Measurements from ENCODE around the gene USP20.

Gene USP20

DNA sequence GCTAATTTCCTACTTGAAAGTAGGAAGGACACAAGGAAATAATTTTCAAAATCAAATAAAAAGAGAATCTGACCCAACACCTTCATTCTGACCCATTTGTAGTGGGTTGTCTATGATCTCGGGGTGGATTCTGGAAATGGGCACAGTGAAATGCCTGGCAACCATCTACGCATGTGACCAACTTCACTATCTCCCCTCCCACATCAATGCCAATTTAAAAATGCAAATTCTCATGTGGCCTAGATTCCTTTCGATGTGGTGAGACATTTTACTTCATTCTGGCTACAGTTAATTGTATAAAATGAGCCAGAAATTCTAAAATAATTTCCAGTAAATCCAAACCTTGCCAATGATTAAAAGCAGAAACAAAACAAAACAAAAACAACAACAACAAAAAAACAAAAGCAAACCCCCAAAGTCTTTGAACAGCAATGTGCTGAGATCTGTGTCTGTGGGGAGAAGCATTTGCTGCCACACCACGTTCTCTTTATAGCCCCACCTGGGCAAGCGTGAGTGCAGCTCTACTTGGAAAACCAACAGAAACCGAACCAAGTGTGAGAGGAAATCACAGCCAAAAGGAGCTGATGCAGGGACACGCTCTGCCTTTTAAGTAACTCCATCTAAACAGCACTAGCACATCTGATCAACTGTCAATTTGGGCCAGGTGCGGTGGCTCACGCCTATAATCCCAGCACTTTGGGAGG is 59.0 kb downstream of the USP20 start:
- DNase-seq = peak; percentile 53

DNA sequence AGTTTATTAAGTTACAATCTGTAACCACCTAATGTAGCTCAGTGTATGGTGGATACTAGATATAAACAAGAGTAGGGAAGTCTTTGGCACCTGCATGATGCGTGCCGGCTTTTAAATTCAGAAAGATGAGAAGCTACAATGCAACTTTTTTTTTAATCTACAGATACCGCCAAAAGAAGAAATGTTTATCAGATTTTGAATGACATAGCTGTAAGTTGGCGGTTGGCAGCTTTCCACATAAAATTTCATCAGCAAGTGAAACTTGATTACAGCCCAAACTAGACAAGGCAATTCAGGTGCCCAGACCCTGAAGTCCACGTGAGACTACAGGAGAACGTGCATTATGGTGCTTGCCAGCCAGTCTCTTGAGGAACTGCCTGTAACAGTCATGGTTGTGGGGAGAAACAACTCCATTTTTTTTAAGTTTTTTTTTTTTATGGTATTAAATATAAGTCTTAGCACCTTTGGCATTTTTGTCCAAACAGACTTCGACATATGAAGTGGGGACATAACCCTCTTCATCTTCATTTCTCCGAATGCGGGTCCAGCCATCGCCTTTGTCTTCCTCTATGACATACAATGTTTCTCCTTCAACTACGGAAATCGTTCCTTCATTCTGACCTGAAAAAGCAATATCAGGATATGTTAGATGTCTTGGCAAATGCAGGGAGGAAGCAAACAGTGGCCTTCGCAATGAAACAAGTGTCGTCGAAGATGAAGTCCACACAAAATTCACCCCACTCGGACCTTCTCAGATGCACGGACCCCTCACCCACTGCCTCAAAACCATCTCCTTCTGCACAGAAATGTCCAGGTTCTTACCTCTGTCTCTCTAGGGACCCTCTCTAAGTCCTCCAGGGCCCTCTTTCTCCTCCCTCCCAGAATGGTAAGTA is 60.4 kb downstream of the USP20 start:
- DNase-seq = peak; percentile 54

DNA sequence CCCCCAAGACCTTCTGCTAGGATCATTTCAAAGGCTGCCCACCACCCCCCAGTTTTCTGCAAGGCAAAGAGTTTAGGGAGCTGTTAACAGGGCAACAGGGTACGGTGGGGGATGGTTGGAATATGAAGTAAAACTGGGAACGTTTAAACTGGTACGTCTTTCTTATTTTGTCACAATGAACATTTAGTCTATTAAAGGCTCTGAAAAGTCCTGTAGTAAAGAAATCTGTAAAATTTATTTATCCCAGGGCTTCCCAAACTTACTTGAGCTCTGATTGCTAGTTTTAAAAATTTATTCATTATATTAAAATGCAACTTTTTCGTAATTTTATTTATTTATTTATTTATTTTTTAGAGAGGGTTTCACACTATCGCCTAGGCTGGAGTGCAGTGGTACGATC is 62.0 kb downstream of the USP20 start:
- no peak for DNase-seq

DNA sequence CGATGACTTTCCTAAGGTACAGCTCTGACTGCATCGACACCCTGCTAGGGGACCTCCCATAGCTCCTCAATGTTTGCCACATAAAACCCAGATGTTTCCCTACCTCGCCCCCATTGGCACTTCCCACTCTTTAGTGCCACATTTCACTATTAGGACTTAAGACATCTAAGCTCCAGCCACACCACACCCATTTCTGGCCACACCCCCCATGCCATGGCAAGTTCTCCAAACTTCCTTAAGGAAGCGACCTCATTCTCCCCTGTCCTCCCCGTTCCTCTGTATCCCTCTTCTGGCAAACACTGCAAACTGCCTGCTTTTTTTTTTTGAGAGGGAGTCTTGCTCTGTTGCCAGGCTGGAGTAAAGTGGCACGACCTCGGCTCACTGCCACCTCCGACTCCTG is 62.9 kb downstream of the USP20 start:
- no peak for DNase-seq

DNA sequence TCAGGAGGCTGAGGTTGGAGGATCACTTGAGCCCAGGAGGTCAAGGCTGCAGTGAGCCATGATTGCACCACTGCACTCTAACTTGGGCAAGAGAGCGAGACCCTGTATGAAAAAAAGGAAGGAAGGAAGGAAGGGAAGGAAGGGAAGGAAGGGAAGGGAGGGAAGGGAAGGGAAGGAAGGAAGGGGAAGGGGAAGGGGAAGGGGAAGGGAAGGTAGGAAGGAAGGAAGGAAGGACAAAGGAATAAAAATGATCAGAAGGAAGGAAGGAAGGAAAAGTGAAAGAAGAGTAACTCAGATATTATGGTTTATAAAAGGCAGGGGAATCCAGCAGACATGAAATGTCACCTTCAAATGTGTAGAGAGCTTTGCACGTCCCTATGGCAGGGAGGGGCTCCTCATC is 64.4 kb downstream of the USP20 start:
- DNase-seq = no peak

DNA sequence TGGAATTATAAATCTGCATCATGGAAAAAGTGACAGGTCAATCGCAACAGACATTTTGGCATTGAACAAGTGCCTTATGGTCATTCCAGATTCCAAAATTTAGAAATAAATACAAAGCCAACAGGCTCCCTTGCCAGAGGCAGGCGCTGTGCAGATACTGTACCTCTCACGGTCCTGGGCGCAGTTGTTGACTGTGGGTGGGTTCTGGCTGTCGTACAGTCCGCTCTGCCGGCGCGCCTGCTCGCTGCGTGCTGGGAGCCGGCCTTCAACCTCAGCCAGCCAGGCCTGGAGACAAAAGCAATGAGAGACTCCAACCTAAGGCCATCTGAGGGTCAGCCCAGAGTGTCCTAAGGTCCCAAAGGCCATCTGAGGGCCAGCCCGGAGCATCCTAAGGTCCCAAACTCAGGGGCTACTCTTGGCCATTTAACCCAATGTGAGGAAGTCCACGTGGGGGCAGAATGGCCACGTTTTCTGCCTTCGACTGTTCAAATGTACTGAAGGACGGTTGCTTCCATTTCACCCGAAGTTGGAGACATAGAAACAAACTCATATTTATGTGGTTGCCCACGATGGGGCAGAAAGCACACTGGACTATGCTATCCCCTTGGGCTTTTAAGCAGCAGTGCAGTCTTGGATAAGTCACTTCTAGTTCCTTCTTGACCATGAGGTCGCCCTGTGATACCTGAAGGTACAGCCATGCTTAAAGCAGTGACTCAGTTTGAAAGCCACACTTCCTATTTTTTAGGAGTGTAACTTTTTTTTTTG is 65.2 kb downstream of the USP20 start:
- DNase-seq = no peak

DNA sequence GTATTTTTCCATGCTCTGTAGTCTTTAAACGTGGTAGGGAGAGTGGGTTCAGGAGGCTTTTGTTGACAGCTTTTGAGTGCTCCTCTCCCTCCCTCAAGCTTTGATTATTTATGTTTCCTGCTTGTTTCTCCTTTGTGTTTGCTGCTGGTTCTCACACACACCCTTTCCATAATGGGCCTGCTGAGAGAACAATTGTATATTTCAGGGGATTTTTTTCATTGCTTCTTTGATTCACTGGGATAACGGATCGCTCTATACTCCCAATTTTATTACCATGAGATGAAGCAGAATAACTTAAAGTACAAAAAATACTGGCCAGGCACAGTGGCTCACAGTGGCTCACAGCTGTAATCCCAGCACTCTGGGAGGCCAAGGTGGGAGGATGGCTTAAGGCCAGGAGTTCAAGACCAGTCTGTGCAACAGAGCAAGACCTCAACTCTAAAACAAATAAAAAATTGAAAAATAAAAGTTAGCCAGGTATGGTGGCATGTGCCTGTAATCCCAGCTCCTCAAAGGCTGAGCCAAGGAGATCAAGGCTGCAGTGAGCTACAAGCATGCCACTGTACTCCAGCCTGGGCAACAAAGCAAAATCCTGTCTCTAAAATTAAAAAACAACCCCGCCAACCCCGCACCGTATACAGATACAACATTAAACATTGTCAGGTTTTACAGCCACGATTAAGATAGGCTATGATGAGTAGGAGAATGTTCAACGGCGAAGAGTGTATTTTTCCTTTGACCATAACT is 66.9 kb downstream of the USP20 start:
- no peak for DNase-seq

DNA sequence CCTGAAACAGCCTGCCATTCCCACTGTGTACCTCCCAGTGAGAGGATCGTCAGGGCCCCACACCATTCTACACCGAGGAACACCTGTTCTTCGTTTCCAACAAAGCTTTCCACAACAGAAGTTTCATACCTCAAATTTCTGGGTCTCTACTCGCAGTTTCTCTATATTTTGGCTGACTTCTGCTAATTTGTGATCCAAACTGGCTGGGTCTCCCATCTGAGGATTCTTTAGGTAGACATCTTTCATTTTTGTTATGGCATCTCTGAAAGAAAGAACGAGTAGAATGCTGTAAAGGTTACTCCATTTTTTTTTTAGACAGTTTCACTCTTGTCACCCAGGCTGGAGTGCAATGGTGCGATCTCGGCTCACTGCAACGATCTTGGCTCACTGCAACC is 67.5 kb downstream of the USP20 start:
- no peak for DNase-seq

DNA sequence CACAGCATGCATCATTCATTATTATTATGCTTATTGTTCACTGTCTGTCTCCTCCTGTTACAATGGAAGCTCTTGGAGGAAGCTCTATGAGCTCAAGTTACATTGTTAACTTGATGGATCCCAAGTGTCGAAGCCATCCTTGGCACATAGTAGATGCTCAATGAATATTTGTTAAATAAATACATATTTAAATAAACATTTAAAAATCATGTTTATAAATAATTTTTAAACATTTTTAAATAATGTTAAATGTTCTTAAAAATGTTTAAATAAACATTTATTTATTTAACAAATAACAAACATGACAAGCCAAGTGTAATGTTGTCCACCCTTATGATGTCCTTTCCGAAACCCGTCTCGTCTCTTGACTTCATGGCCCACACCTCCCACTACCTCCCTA is 69.5 kb downstream of the USP20 start:
- DNase-seq = no peak

DNA sequence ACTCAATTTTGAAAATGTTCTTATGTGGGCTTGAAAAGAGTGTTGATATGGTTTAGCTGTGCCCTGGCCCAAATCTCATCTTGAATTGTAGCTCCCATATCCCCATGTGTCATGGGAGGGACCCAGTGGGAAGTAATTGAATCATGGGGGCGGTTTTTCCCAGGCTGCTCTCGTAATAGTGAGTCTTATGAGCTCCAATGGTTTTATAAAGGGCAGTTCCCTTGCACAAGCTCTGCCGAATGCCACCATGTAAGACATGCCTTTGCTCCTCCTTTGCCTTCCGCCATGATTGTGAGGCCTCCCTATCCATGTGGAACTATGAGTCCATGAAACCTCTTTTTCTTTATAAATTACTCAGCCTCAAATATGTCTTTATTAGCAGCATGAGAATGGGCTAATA is 71.0 kb downstream of the USP20 start:
- no peak for DNase-seq

DNA sequence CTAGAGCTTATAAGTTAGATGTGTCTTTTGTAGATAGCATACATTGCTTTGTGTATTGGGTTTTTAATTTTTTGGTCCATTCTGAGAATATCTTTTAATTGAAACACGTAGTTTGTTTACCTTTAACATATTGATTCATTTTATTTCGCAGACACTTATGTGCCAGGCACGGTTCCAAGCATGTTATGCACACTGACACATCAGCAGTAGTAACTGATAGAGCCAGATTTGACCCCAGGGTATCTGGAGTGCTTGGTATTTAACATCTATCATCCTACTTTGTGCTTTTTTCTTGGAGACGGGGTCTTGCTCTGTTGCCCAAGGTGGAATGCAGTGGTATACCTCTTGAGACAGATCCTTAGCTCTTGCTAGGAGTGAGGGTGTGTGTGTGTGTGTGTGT is 71.9 kb downstream of the USP20 start:
- DNase-seq = no peak

DNA sequence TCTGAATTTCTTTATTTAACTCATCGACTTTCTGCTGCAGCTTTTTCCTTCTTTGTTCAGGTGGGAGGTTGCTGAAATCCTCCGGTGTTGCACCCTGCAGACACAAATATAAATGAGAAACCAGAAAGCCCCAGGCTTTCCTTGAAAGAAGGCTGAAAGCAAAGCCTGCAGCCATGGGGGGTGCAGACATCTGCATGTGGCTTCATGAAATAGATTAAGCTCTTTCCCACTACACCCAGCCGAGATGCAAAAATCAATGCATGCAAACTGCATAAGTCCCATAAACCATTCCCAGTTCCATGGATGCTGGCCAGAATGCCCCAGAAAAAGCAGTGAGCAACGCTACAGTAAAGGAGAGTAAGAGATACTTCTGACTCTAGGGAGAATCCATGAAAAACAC is 73.6 kb downstream of the USP20 start:
- no peak for DNase-seq

DNA sequence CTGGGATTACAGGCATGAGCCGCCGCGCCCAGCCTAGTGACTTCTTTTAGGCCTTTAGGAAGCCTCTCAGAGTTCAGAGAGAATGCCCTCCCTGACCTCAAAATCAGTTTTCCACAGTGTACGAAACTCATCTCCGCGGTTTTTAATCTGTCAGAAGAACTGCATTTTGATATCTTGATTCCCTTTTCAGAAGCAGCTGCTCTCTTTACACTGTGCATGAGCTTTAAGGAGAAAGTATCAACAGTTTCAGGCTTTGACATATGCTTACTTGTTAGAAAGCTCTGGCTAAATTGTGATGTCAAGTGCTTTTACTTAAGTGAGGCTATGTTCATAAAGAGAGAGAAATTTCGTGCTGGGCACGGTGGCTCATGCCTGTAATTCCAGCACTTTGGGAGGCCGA is 74.6 kb downstream of the USP20 start:
- DNase-seq = no peak

DNA sequence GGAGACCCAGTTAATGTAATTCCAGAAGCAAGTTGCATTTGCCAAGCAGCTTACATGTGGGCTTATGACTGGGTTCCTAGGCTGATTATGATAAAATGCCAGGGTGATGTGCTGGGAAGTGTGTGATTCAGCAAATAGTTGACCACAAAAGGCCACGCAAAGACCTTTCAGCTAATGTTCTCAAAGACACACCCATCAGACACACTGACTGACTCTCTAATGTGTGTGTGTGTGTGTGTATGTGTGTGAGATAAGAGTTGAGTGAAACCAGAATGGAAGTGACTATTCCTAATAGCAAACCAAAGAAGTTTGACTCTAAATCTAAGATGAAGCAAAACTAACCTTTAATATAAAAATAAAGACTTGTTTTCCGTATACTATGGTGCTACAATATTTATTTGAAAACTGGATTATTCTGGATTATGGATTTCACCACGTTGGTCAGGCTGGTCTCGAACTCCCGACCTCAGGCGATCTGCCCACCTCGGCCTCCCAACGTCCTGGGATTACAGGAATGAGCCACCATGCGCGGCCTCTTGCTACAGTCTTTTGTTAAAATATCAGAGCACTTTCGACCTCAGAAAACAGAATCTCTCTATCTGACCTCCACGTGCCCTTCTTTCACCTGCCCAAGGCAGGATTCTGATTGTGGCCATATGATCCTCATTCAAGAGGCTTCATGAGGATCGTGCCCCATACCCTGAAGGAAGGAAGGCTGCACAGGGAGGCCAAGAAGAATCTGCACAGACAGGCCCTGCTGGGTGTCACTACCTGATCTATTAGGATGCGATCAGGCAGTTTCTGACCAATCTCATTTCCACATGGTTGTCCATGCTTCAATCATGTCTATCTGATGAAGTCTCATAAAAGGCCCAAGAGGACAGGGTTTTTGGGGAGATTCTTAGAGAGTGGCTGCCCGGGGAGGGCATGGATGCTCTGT is 75.6 kb downstream of the USP20 start:
- DNase-seq = peak; percentile 23

DNA sequence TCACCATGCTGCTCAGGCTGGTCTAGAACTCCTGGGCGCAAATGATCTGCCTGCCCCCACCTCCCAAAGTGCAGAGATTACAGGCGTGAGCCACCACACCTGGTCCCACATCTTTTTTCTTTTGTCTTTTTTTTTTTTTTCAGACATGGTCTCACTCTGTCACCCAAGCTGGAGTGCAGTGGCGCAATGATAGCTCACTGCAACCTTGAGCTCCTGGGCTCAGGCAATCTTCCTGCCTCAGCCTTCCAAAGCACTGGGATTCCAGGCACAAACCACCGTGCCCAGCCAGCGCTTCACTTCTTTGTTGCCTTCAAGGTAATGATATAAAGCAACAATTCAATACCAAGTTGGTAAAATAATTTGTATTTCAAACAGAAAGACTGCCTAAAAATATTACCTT is 78.8 kb downstream of the USP20 start:
- no peak for DNase-seq

DNA sequence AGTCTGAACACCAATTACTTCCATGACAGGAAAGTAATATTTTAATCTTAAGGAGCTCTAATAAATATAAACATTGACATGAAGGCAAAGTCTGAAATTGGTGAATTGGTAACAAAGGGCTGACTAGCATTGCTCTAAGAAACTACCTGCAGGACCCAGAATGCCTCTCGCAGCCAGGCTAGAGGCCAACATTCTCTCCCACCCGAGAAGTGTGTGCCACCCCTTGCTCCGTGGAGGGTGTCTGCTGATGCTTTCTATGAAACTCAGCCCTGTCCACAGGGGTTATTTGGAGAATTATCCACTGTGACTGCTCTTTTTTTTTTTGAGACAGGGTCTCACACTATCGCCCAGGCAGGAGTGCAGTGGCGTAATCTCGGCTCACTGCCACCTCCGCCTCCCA is 81.4 kb downstream of the USP20 start:
- no peak for DNase-seq

DNA sequence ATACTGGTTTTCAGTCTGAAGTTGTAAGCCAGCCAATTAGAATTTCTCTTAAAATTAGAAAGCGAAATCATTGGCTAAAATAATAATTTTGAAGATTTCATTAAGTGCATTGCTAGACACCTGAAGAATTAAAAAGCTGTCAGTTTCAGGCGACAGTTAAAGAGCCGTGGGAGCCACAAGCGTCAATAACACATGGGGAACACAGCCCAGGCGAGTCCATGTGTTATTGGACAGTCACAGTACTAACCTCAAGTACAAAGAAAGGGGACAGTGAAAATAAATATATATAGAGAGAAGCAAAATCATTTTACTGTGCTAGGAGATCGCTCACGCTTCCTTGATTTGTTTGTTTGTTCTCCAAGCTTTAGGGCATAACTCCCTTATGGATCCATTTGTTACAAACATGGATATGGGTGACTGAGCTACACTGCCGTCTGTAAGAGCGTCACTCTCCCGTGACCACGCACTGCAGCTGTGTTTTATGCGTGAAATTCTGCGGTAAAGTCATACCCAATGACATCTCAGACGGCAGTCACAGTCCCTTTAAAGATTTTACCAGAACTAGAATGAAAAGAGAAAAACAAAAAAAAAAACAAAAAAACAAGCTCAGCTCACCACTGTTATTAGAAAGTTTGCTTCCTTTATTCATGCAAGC is 83.2 kb downstream of the USP20 start:
- no peak for DNase-seq

DNA sequence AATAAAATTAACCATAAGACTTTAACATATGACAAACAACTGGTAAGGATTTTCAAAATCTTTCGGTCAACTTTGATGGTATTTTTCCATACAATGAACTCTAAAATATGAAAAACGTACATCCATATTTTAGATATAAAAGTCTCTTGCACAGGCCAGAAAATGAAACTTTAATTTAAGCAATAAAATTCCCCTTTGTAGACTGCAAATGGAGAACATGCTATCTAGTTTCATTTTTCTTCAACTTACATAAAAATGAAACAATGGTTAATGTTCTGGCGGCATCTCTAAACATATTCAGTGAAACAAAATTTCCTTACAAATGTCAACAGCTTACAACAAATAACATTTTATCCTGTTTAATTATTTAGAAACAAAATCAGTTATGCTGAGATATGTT is 84.0 kb downstream of the USP20 start:
- no peak for DNase-seq

DNA sequence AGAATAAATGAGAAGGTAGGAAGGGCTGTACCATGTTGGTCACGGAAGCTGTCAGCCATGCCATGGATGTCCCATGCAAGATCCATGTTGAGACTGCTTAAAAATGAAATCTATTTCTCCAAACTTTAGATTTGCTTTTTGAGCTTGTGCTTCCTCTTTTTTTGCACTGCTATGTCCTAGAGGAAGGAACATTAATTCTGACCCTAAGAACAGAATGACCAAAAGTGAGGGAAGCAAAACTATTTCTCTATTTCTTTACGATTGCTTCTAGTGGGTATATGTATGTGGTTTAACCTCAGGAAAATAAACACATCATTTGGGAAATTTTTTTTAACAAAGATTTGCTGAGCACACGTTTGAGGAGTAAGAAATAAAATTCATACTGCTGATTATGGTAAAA is 84.6 kb downstream of the USP20 start:
- no peak for DNase-seq

DNA sequence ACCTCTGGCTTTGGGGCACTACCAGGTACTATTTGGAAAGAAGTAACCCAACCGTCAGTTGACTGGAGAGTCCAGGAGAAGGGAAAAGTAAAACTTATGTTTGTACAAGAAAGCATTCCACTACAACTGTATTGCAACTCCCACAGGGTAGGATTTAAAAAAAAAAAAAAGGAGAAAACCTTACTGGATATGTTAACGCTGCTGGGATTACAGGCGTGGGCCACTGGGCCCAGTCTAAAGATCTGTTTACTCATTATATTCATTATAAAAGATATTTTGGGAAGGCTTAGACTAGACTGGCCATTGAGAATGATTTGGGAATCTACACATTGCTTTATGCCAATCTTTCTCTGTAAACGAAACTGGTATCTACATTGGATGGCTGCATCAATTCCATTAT is 86.6 kb downstream of the USP20 start:
- DNase-seq = no peak

DNA sequence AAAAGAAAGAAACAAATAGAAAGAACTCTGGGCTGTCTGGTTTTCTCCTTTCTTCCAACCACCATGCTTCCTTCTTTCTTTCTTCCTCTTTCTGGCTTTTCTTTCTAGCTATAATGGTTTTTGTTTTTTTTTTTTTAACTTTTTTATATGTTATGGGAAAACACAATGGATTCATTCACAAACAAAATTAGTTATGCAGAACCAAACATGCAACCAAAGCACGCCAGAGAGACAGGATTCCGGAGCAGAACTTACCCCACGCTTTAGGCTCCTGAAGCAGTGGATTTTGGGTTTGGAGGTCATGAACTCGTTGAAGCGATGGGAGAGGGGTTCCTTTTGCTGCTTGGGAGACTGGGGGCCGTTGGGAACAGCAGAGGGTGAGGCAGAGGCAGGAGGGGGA is 88.3 kb downstream of the USP20 start:
- DNase-seq = no peak
